HCT116 (cell line): Measurements from ENCODE around the gene FLCN. TPM values are rescaled to one million over a fixed set of nuclear protein-coding genes. Genes with fewer than 3 reads are reported as not detected.

ENCODE experiments used
- ATAC-seq: fragments of 200-7000 bp; cut with Tn5 transposase; 2 replicates; pipeline ENCODE4 v1.9.1; 2020; ENCODE audit warnings: mild to moderate bottlenecking, moderate library complexity
- BruUV-seq: library from RNA; stranded (reverse); fragments of 400-500 nt; replicated peaks from 2 replicates; lab custom pipeline; 2021; lab: Mats Ljungman, UMichigan
- CTCF ChIA-PET: fragments of 300-600 bp; sonication (Branson Sonifier 250); formaldehyde crosslinking; loops from one replicate; lab custom pipeline; 2021; ENCODE audit warnings: antibody characterized with exemption; lab: Charles Lee
- POLR2A ChIA-PET: fragments of 300-600, 350-600 bp; sonication (Branson Sonifier 250); formaldehyde crosslinking; loops from one replicate; lab custom pipeline; 2021; ENCODE audit warnings: antibody characterized with exemption; lab: Charles Lee
- RAD21 ChIA-PET, 2 experiments: fragments of 300-600 bp; sonication (Branson Sonifier 250); formaldehyde crosslinking; loops; one replicate each; lab custom pipeline; 2023; ENCODE audit warnings: low total read pairs in 2 of 2; ENCODE audit not compliant: uncharacterized antibody in 2 of 2, unreplicated experiment in 2 of 2, low non-redundant PET in 1 of 2; lab: Charles Lee
- DNase-seq: peaks from one replicate; pipeline ENCODE4 v3.0.0-alpha.2; 2010; ENCODE audit warnings: low read depth, low spot score
- H2AFZ ChIP-seq: fragments of 200-600 bp; shearing (Covaris generic), sonication (generic); 2 replicates; pipeline ENCODE4 v1.6.1; 2017; ENCODE audit warnings: low read depth, mixed run types, mixed read lengths, antibody characterized with exemption, low read length; ENCODE audit not compliant: poor library complexity, severe bottlenecking
- H3K27ac ChIP-seq: 2 replicates; pipeline ENCODE4 v1.5.1; 2012; ENCODE audit warnings: low read depth, low read length
- H3K27me3 ChIP-seq: fragments of 200-600 bp; sonication (generic); 2 replicates; pipeline ENCODE4 v1.6.1; 2016; ENCODE audit warnings: mixed run types, low read length, mixed read lengths; ENCODE audit not compliant: insufficient read depth
- H3K36me3 ChIP-seq, 2 experiments: fragments of 200-500 bp in 1 of 2; fragments of 200-600 bp in 1 of 2; sonication (Bioruptor generic) in 1 of 2; sonication (generic) in 1 of 2; 2 replicates each; pipeline versions ENCODE4 v1.5.1 to v1.6.1; 2014 to 2016; ENCODE audit warnings: low read length in 2 of 2, inconsistent platforms in 1 of 2, mixed read lengths in 1 of 2, mixed run types in 1 of 2; ENCODE audit not compliant: insufficient read depth in 2 of 2, control insufficient read depth in 1 of 2
- H3K4me1 ChIP-seq, 2 experiments: fragments of 200-600 bp in 1 of 2; sonication (generic) in 1 of 2; 2 replicates each; pipeline versions ENCODE4 v1.5.1 to v1.6.1; 2012 to 2017; ENCODE audit warnings: low read length in 2 of 2, inconsistent platforms in 1 of 2, mild to moderate bottlenecking in 1 of 2, mixed read lengths in 1 of 2, mixed run types in 1 of 2, moderate library complexity in 1 of 2; ENCODE audit not compliant: insufficient read depth in 2 of 2, control insufficient read depth in 1 of 2
- H3K4me2 ChIP-seq: fragments of 200-600 bp; sonication (generic); 2 replicates; pipeline ENCODE4 v1.6.1; 2017; ENCODE audit warnings: mixed run types, low read length, mixed read lengths
- H3K4me3 ChIP-seq, 2 experiments: fragments of 200-600 bp in 1 of 2; sonication (generic) in 1 of 2; replicated peaks in 1 of 2; 2 replicates each; pipeline ENCODE4 v1.5.1; 2011 to 2016; ENCODE audit warnings: low read length in 2 of 2, control low read depth in 1 of 2, low read depth in 1 of 2, mild to moderate bottlenecking in 1 of 2, mixed read lengths in 1 of 2, mixed run types in 1 of 2
- H3K79me2 ChIP-seq: fragments of 200-600 bp; sonication (generic); 2 replicates; pipeline ENCODE4 v1.6.1; 2017; ENCODE audit warnings: mild to moderate bottlenecking, mixed run types, low read length, moderate library complexity, mixed read lengths; ENCODE audit not compliant: insufficient read depth
- H3K9ac ChIP-seq: fragments of 200-600 bp; sonication (generic); 2 replicates; pipeline ENCODE4 v1.6.1; 2016; ENCODE audit warnings: low read length, mixed read lengths
- H3K9me2 ChIP-seq: fragments of 200-600 bp; sonication (generic), shearing (Covaris generic); 2 replicates; pipeline ENCODE4 v1.6.1; 2017; ENCODE audit warnings: mixed run types, mild to moderate bottlenecking, moderate library complexity; ENCODE audit not compliant: insufficient read depth
- H3K9me3 ChIP-seq, 2 experiments: fragments of 200-500 bp in 1 of 2; fragments of 200-600 bp in 1 of 2; sonication (Bioruptor generic) in 1 of 2; sonication (generic) in 1 of 2; 2 replicates each; pipeline ENCODE4 v1.6.1; 2014 to 2017; ENCODE audit warnings: low read length in 2 of 2, mixed read lengths in 2 of 2, inconsistent platforms in 1 of 2, low read depth in 1 of 2, mild to moderate bottlenecking in 1 of 2, mixed run types in 1 of 2, moderate library complexity in 1 of 2; ENCODE audit not compliant: control insufficient read depth in 1 of 2, insufficient read depth in 1 of 2
- H4K20me1 ChIP-seq: fragments of 200-600 bp; sonication (generic), shearing (Covaris generic); 2 replicates; pipeline ENCODE4 v1.6.1; 2017; ENCODE audit warnings: mixed run types, mild to moderate bottlenecking, moderate library complexity; ENCODE audit not compliant: insufficient read depth
- ATF3 ChIP-seq: IDR thresholded peaks from 2 replicates; pipeline ENCODE4 v1.6.1; 2012
- CBX3 ChIP-seq: IDR thresholded peaks from 2 replicates; pipeline ENCODE4 v1.6.1; 2012; ENCODE audit warnings: low read depth
- CEBPB ChIP-seq: IDR thresholded peaks from 2 replicates; pipeline ENCODE4 v1.6.1; 2012; ENCODE audit warnings: low read depth
- EGR1 ChIP-seq: IDR thresholded peaks from 2 replicates; pipeline ENCODE4 v1.6.1; 2012; ENCODE audit warnings: low read depth
- ELF1 ChIP-seq: IDR thresholded peaks from 2 replicates; pipeline ENCODE4 v1.6.1; 2012; ENCODE audit warnings: low read depth, borderline replicate concordance
- EZH2 ChIP-seq: fragments of 200-600 bp; sonication (generic); IDR thresholded peaks from 2 replicates; pipeline ENCODE4 v1.6.1; 2017; ENCODE audit warnings: antibody characterized with exemption, mixed run types
- EZH2phosphoT487 ChIP-seq: fragments of 200-600 bp; IDR thresholded peaks from 2 replicates; pipeline ENCODE4 v1.6.1; 2018; ENCODE audit warnings: antibody characterized with exemption, borderline replicate concordance
- FOSL1 ChIP-seq: IDR thresholded peaks from 2 replicates; pipeline ENCODE4 v1.6.1; 2012; ENCODE audit warnings: low read depth
- JUND ChIP-seq: IDR thresholded peaks from 2 replicates; pipeline ENCODE4 v1.6.1; 2012
- MAX ChIP-seq: IDR thresholded peaks from 2 replicates; pipeline ENCODE4 v1.6.1; 2012
- POLR2A ChIP-seq: IDR thresholded peaks from 2 replicates; pipeline ENCODE4 v1.7.0; 2011; ENCODE audit warnings: borderline replicate concordance; ENCODE audit not compliant: insufficient read depth, insufficient read length; ENCODE audit errors: extremely low read depth
- POLR2AphosphoS5 ChIP-seq: IDR thresholded peaks from 2 replicates; pipeline ENCODE4 v1.6.1; 2011; ENCODE audit warnings: mild to moderate bottlenecking, low read depth, low read length, moderate library complexity
- RAD21 ChIP-seq: IDR thresholded peaks from 2 replicates; pipeline ENCODE4 v1.6.1; 2012; ENCODE audit warnings: low read depth, mild to moderate bottlenecking
- SIN3A ChIP-seq: IDR thresholded peaks from 2 replicates; pipeline ENCODE4 v1.6.1; 2012; ENCODE audit warnings: low read depth
- SP1 ChIP-seq: IDR thresholded peaks from 2 replicates; pipeline ENCODE4 v1.6.1; 2012; ENCODE audit warnings: low read depth
- TCF7L2 ChIP-seq: IDR thresholded peaks from 2 replicates; pipeline ENCODE4 v1.7.0; 2011; ENCODE audit warnings: borderline replicate concordance, inconsistent platforms; ENCODE audit not compliant: insufficient read depth, insufficient read length; ENCODE audit errors: extremely low read depth
- YY1 ChIP-seq: IDR thresholded peaks from 2 replicates; pipeline ENCODE4 v1.6.1; 2011; ENCODE audit warnings: low read length, low read depth, moderate library complexity, mild to moderate bottlenecking; ENCODE audit not compliant: insufficient replicate concordance; ENCODE audit errors: extremely low read depth
- ZBTB33 ChIP-seq: IDR thresholded peaks from 2 replicates; pipeline ENCODE4 v1.6.1; 2011; ENCODE audit warnings: mild to moderate bottlenecking, low read length, moderate library complexity; ENCODE audit not compliant: insufficient replicate concordance; ENCODE audit errors: extremely low read depth
- ZFX ChIP-seq: fragments of 450-650 bp; IDR thresholded peaks from 2 replicates; pipeline ENCODE4 v1.6.1; 2017
- ZNF274 ChIP-seq: fragments of 200-500 bp; sonication (Bioruptor generic); IDR thresholded peaks from 2 replicates; pipeline ENCODE4 v1.6.1; 2014; ENCODE audit warnings: mild to moderate bottlenecking, low read depth, low read length, inconsistent platforms
- intact Hi-C: fragments of 100-400 bp; cut with micrococcal nuclease; formaldehyde crosslinking; loops from 2 replicates; pipeline ENCODE4 v1.10.0; 2022
- total RNA-seq: library from RNA; stranded (reverse); gene quantifications from one replicate; pipeline ENCODE4 v1.2.1, GENCODE V29; 2021; ENCODE audit not compliant: unreplicated experiment

FLCN gene
- total RNA-seq, 1 experiment from 2014 or later = 23.7 TPM

GRCh38 chr17:17169396-17169795 lies 67.6 kb downstream of the FLCN start:
- POLR2A ChIA-PET = no interaction called here
- ATAC-seq = no peak
- no TSS peak for BruUV-seq
- H3K4me2 ChIP-seq = no peak overlapping the region
- no peaks in the 10 kb centered on the region for H3K79me2 ChIP-seq
- no peaks in the 10 kb centered on the region for H4K20me1 ChIP-seq
- peaks cover 34 to 35% of the 10 kb centered on the region in 2 experiments; a peak in 3 of 4 replicates for H3K36me3 ChIP-seq
- H3K4me3 ChIP-seq = no peak overlapping the region
- TF ChIP-seq YY1 (no peak), SP1 (no peak), MAX (no peak), ZFX (no peak), ELF1 (no peak), SIN3A (no peak), RAD21 (no peak), POLR2A (no peak), TCF7L2 (no peak), JUND (no peak), ZBTB33 (no peak), CEBPB (no peak), ZNF274 (no peak), FOSL1 (no peak), POLR2AphosphoS5 (no peak), CBX3 (no peak), EZH2 (no peak), ATF3 (no peak), EGR1 (no peak), EZH2phosphoT487 (no peak)
- TF ChIP-seq, all 23 proteins: peak for 0
- Histone ChIP-seq H3K27me3 (no peaks in the 10 kb centered on the region), H3K27ac (no peak overlapping the region), H3K9ac (no peak overlapping the region), H3K9me3 (no peaks in the 10 kb centered on the region), H2AFZ (no peak overlapping the region), H3K9me2 (no peaks in the 10 kb centered on the region), H3K4me1 (no peaks in the 10 kb centered on the region)
- intact Hi-C loops = no loop called here
- ChIA-PET RAD21 (no interaction called here), CTCF (no interaction called here)
- no peak for DNase-seq
